GM19238 (cell line): Measurements from ENCODE around the gene PARS2.

Experiments used
- DNase-seq: peaks from one replicate; pipeline ENCODE4 v3.0.0; 2011; ENCODE audit warnings: low spot score; ENCODE audit not compliant: insufficient read length

PARS2 gene

GRCh38 chr1:54800041-54800898, 35.9 kb upstream of the PARS2 start:
- DNase-seq: no peak

GRCh38 chr1:54798769-54799641, 34.7 kb upstream of the PARS2 start:
- DNase-seq: no peak

GRCh38 chr1:54798206-54798605, 33.9 kb upstream of the PARS2 start:
- no peak for DNase-seq

- no peak for DNase-seq
Observed at GRCh38 chr1:54796902-54797301, 32.6 kb upstream of the PARS2 start.

GRCh38 chr1:54795841-54796468, 31.6 kb upstream of the PARS2 start:
- no peak for DNase-seq

GRCh38 chr1:54795356-54795665, 31.0 kb upstream of the PARS2 start:
- no peak for DNase-seq

- no peak for DNase-seq
Observed at GRCh38 chr1:54794451-54795355, 30.4 kb upstream of the PARS2 start.

GRCh38 chr1:54792686-54793282, 28.5 kb upstream of the PARS2 start:
- DNase-seq: no peak

- peak; percentile 32 for DNase-seq
Observed at GRCh38 chr1:54791880-54792522, 27.7 kb upstream of the PARS2 start.

- no peak for DNase-seq
Observed at GRCh38 chr1:54788459-54788858, 24.1 kb upstream of the PARS2 start.

GRCh38 chr1:54787604-54788003, 23.3 kb upstream of the PARS2 start:
- no peak for DNase-seq

- DNase-seq: no peak
Observed at GRCh38 chr1:54786778-54787177, 22.5 kb upstream of the PARS2 start.

- DNase-seq: no peak
Observed at GRCh38 chr1:54784066-54784465, 19.7 kb upstream of the PARS2 start.

- no peak for DNase-seq
Observed at GRCh38 chr1:54782588-54782987, 18.3 kb upstream of the PARS2 start.

- DNase-seq: no peak
Observed at GRCh38 chr1:54782156-54782555, 17.8 kb upstream of the PARS2 start.

GRCh38 chr1:54781023-54781723, 16.9 kb upstream of the PARS2 start:
- DNase-seq: no peak

GRCh38 chr1:54777431-54777830, 13.1 kb upstream of the PARS2 start:
- no peak for DNase-seq

- DNase-seq: no peak
Observed at GRCh38 chr1:54777011-54777410, 12.7 kb upstream of the PARS2 start.
